HEK293 (cell line): ENCODE measurements around the gene DLGAP4.

Source experiments
- PRDM4 ChIP-seq: fragments of 450-650 bp; formaldehyde crosslinking; IDR thresholded peaks from 2 replicates; pipeline ENCODE4 v1.5.1; 2017; ENCODE audit warnings: missing biosample characterization, missing genetic modification characterization
- ZBTB7A ChIP-seq: fragments of 450-650 bp; formaldehyde crosslinking; IDR thresholded peaks from 2 replicates; pipeline ENCODE4 v1.5.1; 2016; ENCODE audit warnings: low read depth, missing biosample characterization, missing genetic modification characterization
- ZFP37 ChIP-seq: fragments of 450-650 bp; formaldehyde crosslinking; IDR thresholded peaks from 2 replicates; pipeline ENCODE4 v1.5.1; 2016; ENCODE audit warnings: missing biosample characterization, missing genetic modification characterization
- TF ChIP-seq, protein P1 (sequence below): fragments of 450-650 bp; IDR thresholded peaks from 2 replicates; pipeline ENCODE4 v1.5.1; 2018; ENCODE audit warnings: missing biosample characterization, missing genetic modification characterization
- TF ChIP-seq, protein P2 (sequence below): fragments of 450-650 bp; formaldehyde crosslinking; IDR thresholded peaks from 2 replicates; pipeline ENCODE4 v1.5.1; 2016; ENCODE audit warnings: missing biosample characterization, missing genetic modification characterization

DNA sequence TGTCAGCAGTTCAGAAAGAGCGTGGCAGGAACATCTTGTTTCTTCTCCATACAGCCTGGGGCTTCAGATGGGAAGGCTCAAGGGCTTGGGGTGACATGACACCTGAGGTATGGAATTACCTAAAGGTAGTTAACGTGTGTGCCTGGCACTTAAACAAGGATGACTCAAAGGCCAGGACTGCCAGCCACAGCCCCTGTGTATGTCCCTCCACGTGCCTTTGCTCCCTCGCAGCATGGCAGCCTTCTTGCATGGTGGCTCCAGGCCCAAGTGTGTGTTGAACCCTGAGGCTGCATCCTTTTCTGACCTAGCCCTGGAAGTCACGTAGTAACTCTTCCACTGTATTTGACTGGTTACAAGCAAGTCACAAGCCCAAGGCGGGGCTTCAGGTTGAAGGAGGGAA lies 201.6 kb downstream of the DLGAP4 start:
- TF ChIP-seq, protein P1, sequence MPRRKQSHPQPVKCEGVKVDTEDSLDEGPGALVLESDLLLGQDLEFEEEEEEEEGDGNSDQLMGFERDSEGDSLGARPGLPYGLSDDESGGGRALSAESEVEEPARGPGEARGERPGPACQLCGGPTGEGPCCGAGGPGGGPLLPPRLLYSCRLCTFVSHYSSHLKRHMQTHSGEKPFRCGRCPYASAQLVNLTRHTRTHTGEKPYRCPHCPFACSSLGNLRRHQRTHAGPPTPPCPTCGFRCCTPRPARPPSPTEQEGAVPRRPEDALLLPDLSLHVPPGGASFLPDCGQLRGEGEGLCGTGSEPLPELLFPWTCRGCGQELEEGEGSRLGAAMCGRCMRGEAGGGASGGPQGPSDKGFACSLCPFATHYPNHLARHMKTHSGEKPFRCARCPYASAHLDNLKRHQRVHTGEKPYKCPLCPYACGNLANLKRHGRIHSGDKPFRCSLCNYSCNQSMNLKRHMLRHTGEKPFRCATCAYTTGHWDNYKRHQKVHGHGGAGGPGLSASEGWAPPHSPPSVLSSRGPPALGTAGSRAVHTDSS (tag by site-specific recombination): no peak
- TF ChIP-seq, protein P2, sequence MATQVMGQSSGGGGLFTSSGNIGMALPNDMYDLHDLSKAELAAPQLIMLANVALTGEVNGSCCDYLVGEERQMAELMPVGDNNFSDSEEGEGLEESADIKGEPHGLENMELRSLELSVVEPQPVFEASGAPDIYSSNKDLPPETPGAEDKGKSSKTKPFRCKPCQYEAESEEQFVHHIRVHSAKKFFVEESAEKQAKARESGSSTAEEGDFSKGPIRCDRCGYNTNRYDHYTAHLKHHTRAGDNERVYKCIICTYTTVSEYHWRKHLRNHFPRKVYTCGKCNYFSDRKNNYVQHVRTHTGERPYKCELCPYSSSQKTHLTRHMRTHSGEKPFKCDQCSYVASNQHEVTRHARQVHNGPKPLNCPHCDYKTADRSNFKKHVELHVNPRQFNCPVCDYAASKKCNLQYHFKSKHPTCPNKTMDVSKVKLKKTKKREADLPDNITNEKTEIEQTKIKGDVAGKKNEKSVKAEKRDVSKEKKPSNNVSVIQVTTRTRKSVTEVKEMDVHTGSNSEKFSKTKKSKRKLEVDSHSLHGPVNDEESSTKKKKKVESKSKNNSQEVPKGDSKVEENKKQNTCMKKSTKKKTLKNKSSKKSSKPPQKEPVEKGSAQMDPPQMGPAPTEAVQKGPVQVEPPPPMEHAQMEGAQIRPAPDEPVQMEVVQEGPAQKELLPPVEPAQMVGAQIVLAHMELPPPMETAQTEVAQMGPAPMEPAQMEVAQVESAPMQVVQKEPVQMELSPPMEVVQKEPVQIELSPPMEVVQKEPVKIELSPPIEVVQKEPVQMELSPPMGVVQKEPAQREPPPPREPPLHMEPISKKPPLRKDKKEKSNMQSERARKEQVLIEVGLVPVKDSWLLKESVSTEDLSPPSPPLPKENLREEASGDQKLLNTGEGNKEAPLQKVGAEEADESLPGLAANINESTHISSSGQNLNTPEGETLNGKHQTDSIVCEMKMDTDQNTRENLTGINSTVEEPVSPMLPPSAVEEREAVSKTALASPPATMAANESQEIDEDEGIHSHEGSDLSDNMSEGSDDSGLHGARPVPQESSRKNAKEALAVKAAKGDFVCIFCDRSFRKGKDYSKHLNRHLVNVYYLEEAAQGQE (tag by site-specific recombination): no peak
- TF ChIP-seq ZFP37 (tag by site-specific recombination) (no peak), ZBTB7A (no peak), PRDM4 (tag by site-specific recombination) (no peak)
